KOPT-K1 (cell line): Measurements from ENCODE around the gene RPS6KA5.
"Not testable (repeated sequence)": the region's sequence is repeated elsewhere in the genome, so short reads cannot be mapped to it uniquely, and the experiment has no call there.

Source experiments
- H3K27ac ChIP-seq: fragments of 200-600 bp; sonication (generic); 2 replicates; pipeline ENCODE4 v1.5.1; 2016; ENCODE audit warnings: antibody characterized with exemption, mild to moderate bottlenecking, low read depth, low read length; ENCODE audit not compliant: poor library complexity, severe bottlenecking
- H3K36me3 ChIP-seq: fragments of 200-600 bp; sonication (generic); 2 replicates; pipeline ENCODE4 v1.5.1; 2017; ENCODE audit warnings: antibody characterized with exemption, mild to moderate bottlenecking, low read length, moderate library complexity; ENCODE audit not compliant: insufficient read depth
- H3K9me3 ChIP-seq: fragments of 200-600 bp; sonication (generic); 2 replicates; pipeline ENCODE4 v1.5.1; 2017; ENCODE audit warnings: antibody characterized with exemption, low read length, mild to moderate bottlenecking; ENCODE audit not compliant: insufficient read depth, poor library complexity, severe bottlenecking

Gene RPS6KA5

GRCh38 chr14:91060351-91061055 is at the start of gene RPS6KA5:
RPS6KA5 (minus strand) TSS chr14:91060641; CDS start chr14:91060434, 207 bp downstream.
- Histone ChIP-seq H3K27ac (peak within 1 kb of the TSS; percentile 80), H3K9me3 (no peaks in the 10 kb centered on the region), H3K36me3 (no peaks in the 10 kb centered on the region)

GRCh38 chr14:91108941-91109611 is 48.6 kb upstream of the RPS6KA5 start:
- Histone ChIP-seq H3K9me3 (no peaks in the 10 kb centered on the region), H3K27ac (no peak overlapping the region), H3K36me3 (no peaks in the 10 kb centered on the region)

DNA sequence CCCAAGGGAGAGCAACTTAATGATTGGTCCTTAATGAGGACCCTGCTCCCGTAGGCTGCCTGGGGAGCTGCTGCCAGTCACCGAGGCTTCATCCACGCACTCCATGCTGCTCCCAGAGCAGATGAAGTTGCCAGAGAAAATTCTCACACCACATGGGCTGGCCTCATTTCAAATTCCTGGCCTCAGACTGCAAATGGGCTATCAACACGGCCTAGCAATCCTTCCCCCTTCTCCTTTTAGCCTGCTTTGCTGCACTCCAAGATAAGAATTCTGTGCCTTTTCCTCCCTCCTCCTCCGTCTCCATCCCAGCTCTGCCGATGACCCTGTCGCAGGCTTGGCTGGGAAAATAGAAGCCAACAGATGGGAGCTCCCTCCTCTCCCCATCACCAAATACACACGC is 42.7 kb upstream of the RPS6KA5 start:
- H3K27ac ChIP-seq = no peak overlapping the region
- no peaks in the 10 kb centered on the region for H3K36me3 ChIP-seq
- no peaks in the 10 kb centered on the region for H3K9me3 ChIP-seq

GRCh38 chr14:91100102-91100501 is 39.7 kb upstream of the RPS6KA5 start:
- Histone ChIP-seq H3K9me3 (no peaks in the 10 kb centered on the region), H3K36me3 (no peaks in the 10 kb centered on the region), H3K27ac (no peak overlapping the region)

DNA sequence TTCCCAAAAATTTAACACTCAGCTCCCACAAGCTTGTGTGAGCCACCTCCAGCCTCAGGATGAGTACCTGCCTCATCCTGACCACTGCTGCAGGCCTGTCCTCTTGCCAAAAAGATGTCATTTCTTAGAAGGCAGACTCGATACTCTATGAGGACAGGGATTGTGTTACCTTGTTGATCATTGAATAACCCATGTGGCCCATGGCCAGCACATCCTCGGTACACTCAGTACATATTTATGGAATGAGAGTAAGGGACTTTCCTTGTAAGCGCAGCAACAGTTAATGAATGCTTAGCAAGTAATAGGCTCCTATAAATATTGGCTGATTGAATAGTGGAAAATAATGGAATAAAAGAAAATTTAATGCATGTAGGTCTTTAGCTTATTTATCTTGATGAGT is 38.1 kb upstream of the RPS6KA5 start:
- Histone ChIP-seq H3K9me3 (no peaks in the 10 kb centered on the region), H3K27ac (no peak overlapping the region), H3K36me3 (no peaks in the 10 kb centered on the region)

DNA sequence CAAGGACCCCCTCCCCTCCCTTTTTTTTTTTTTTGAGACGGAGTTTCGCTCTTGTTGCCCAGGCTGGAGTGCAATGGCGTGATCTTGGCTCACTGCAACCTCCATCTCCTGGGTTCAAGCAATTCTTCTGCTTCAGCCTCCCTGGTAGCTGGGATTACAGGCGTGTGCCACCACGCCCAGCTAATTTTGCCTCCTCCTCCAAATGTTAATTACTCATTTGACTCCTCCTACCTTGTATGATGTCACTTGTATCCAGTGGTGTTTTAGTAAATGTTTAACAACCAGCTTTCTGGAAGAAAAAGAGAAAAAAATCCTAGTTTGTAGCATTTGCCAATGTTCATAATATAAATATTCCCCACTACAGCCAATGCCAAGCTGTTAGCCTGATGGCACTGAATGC is 37.2 kb upstream of the RPS6KA5 start:
- H3K36me3 ChIP-seq, H3K9me3 ChIP-seq, H3K27ac ChIP-seq: not testable (repeated sequence)

- Histone ChIP-seq H3K9me3 (no peaks in the 10 kb centered on the region), H3K36me3 (no peaks in the 10 kb centered on the region), H3K27ac (no peak overlapping the region)
Observed at GRCh38 chr14:91095178-91095577, 34.7 kb upstream of the RPS6KA5 start.

- H3K9me3 ChIP-seq = no peaks in the 10 kb centered on the region
- H3K27ac ChIP-seq = no peak overlapping the region
Observed at GRCh38 chr14:91094772-91095171, 34.3 kb upstream of the RPS6KA5 start.

GRCh38 chr14:91093743-91094472 is 33.5 kb upstream of the RPS6KA5 start:
- not testable (repeated sequence) for H3K9me3 ChIP-seq, H3K36me3 ChIP-seq, H3K27ac ChIP-seq

More at GRCh38 chr14:91094772-91095171, 34.3 kb upstream of the RPS6KA5 start:
- H3K36me3 ChIP-seq = no peaks in the 10 kb centered on the region

- Histone ChIP-seq H3K36me3 (no peaks in the 10 kb centered on the region), H3K9me3 (no peaks in the 10 kb centered on the region), H3K27ac (no peak overlapping the region)
Observed at GRCh38 chr14:91092073-91092472, 31.6 kb upstream of the RPS6KA5 start.

DNA sequence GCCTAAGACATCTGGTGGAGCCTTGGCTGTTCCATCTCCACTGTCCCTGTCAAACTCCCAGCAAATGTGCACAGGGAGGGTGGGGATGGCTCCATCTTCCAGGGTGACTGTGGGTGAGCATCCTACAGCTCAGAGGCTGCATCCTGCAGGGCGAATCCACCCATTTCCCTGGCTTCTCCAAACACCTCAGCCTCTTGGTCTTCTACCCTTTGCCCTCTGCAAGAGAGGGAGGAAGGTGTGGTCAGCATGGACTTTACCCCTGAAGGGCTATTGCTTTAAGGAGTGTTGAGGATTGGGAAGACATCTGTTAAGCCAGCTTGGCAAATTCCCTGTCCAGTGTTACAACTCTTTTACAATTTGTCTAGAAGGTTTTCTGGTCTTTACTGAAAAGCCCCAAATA is 30.3 kb upstream of the RPS6KA5 start:
- H3K9me3 ChIP-seq = no peaks in the 10 kb centered on the region
- no peak overlapping the region for H3K27ac ChIP-seq
- no peaks in the 10 kb centered on the region for H3K36me3 ChIP-seq

- Histone ChIP-seq H3K9me3 (no peaks in the 10 kb centered on the region), H3K36me3 (no peaks in the 10 kb centered on the region), H3K27ac (no peak overlapping the region)
Observed at GRCh38 chr14:91089958-91090535, 29.6 kb upstream of the RPS6KA5 start.

DNA sequence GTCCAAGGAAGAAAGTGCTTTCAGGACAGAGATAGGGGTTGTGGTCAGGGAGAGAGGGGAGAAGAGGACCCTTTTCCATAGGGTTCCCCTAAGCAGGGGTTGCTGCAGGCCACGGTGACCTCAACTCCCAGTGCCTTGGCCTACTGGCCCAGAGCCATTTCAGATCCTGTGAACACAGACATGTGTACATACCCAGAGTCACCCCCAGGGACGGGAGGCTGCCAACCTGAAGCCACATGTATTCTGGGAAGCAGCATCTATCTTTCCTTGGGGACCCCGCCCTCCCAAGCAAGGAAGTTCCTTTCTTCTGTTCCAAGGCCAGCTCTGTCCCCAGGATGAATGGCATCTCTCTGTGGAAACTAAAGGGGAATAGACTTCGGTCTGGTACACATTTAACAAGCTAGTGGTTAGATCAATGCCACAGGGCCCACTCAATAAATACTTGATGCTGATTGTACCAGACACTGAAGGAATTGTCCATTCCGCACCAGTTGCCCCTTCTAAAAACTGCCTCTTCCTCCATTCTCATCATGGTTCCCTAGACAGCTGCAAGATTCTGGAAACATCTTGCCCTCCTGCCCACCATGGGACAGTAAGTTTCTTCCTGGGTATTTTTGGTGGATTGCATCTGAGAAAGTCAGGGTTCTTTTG is 28.3 kb upstream of the RPS6KA5 start:
- Histone ChIP-seq H3K9me3 (no peaks in the 10 kb centered on the region), H3K27ac (no peak overlapping the region)

GRCh38 chr14:91087470-91087869 is 27.0 kb upstream of the RPS6KA5 start:
- H3K27ac ChIP-seq, H3K36me3 ChIP-seq, H3K9me3 ChIP-seq: not testable (repeated sequence)

More for the DNA sequence above, 28.3 kb upstream of the RPS6KA5 start:
- no peaks in the 10 kb centered on the region for H3K36me3 ChIP-seq

GRCh38 chr14:91084516-91084915 is 24.1 kb upstream of the RPS6KA5 start:
- H3K27ac ChIP-seq = no peak overlapping the region
- H3K36me3 ChIP-seq = no peaks in the 10 kb centered on the region
- H3K9me3 ChIP-seq = no peaks in the 10 kb centered on the region
